PC-3 (cell line): ENCODE data around the gene ZNF655.

Experiments used
- EZH2 ChIP-seq: fragments of 300-600 bp; sonication (generic); IDR thresholded peaks from one replicate; pipeline ENCODE4 v1.6.1; 2017; ENCODE audit warnings: antibody characterized with exemption, mild to moderate bottlenecking, low read length; ENCODE audit not compliant: unreplicated experiment
- TF ChIP-seq, protein P1 (sequence below): fragments of 300-600 bp; sonication (generic); conservative IDR thresholded peaks from 2 replicates; pipeline ENCODE4 v1.5.1; 2017; ENCODE audit warnings: antibody characterized with exemption, low read depth, mild to moderate bottlenecking, low read length

DNA sequence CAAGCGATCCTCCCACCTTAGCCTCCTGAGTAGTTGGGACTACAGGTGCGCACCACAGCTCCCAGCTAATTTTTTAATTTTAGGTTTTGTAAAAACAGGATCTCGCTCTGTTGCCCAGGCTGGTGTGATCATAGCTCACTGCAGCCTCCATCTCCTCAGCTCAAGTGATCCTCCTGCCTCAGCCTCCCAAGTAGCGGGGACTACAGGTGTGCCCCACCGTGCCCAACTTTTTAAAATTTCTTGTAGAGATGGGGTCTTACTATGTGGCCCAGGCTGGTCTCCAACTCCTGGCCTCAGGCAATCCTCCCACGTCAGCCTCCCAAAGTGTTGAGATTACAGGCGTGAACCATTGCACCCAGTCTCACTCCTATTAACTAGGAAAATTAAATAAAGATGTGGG, 47.1 kb downstream of the ZNF655 start:
- TF ChIP-seq, protein P1, sequence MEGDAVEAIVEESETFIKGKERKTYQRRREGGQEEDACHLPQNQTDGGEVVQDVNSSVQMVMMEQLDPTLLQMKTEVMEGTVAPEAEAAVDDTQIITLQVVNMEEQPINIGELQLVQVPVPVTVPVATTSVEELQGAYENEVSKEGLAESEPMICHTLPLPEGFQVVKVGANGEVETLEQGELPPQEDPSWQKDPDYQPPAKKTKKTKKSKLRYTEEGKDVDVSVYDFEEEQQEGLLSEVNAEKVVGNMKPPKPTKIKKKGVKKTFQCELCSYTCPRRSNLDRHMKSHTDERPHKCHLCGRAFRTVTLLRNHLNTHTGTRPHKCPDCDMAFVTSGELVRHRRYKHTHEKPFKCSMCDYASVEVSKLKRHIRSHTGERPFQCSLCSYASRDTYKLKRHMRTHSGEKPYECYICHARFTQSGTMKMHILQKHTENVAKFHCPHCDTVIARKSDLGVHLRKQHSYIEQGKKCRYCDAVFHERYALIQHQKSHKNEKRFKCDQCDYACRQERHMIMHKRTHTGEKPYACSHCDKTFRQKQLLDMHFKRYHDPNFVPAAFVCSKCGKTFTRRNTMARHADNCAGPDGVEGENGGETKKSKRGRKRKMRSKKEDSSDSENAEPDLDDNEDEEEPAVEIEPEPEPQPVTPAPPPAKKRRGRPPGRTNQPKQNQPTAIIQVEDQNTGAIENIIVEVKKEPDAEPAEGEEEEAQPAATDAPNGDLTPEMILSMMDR = no peak
- TF ChIP-seq EZH2 = no peak
